GM18507 (cell line): ENCODE measurements around the gene RELCH.

Experiments used
- DNase-seq: peaks from one replicate; pipeline ENCODE4 v3.0.0; 2011; ENCODE audit warnings: low read depth; ENCODE audit not compliant: insufficient read length; ENCODE audit errors: extremely low spot score
- FAIRE-seq: peaks from 2 replicates; lab custom pipeline; 2011; peaks lifted over from hg19 to GRCh38; lab: Jason Lieb, UNC

The RELCH gene

GRCh38 chr18:62357079-62357719 is 170.1 kb downstream of the RELCH start:
- DNase-seq = no peak
- peak; percentile 70 for FAIRE-seq
